IMR-90 (cell line): Measurements from ENCODE around the gene MDFIC2. TPM values are rescaled to one million over a fixed set of nuclear protein-coding genes. Genes with fewer than 3 reads are reported as not detected.

Experiments
- ATAC-seq: fragments of 200-7000 bp; cut with Tn5 transposase; 2 replicates; pipeline ENCODE4 v1.9.1; 2020; ENCODE audit warnings: low read depth, mild to moderate bottlenecking, moderate library complexity
- BruUV-seq: library from RNA; stranded (reverse); fragments of 400-500 nt; replicated peaks from 2 replicates; lab custom pipeline; 2021; lab: Mats Ljungman, UMichigan
- CTCF ChIA-PET: fragments of 300-600 bp; formaldehyde crosslinking; extraction: SDS; loops from one replicate; lab custom pipeline; 2021; ENCODE audit warnings: antibody characterized with exemption; lab: Yijun Ruan, JAX
- POLR2A ChIA-PET: fragments of 300-600 bp; sonication (Branson Sonifier 250); formaldehyde crosslinking; loops from one replicate; lab custom pipeline; 2022; ENCODE audit warnings: antibody characterized with exemption; ENCODE audit not compliant: unreplicated experiment; lab: Charles Lee
- DNase-seq: peaks from one replicate; pipeline ENCODE4 v3.0.0; 2013
- H2AFZ ChIP-seq: replicated peaks from 2 replicates; pipeline ENCODE3; 2013; ENCODE audit warnings: low read length, mild to moderate bottlenecking; ENCODE audit not compliant: poor library complexity
- H2AK5ac ChIP-seq: 2 replicates; pipeline ENCODE4 v1.6.1; 2013; ENCODE audit warnings: low read depth, low read length, inconsistent platforms
- H2AK9ac ChIP-seq: replicated peaks from 2 replicates; pipeline ENCODE3; 2013; ENCODE audit warnings: mild to moderate bottlenecking, low read depth, low read length, moderate library complexity; ENCODE audit not compliant: poor library complexity
- H2BK120ac ChIP-seq: 2 replicates; pipeline ENCODE4 v1.6.1; 2013; ENCODE audit warnings: low read depth, low read length, inconsistent platforms
- H2BK15ac ChIP-seq: 3 replicates; pipeline ENCODE4 v1.6.1; 2013; ENCODE audit warnings: low read depth, low read length, inconsistent platforms
- H2BK20ac ChIP-seq: 2 replicates; pipeline ENCODE4 v1.6.1; 2013; ENCODE audit warnings: low read depth, mild to moderate bottlenecking, inconsistent platforms, low read length, moderate library complexity
- H2BK5ac ChIP-seq: 2 replicates; pipeline ENCODE4 v1.6.1; 2013; ENCODE audit warnings: mild to moderate bottlenecking, low read depth, low read length, inconsistent platforms; ENCODE audit not compliant: poor library complexity, severe bottlenecking
- H3K14ac ChIP-seq: replicated peaks from 2 replicates; pipeline ENCODE4 v1.6.1; 2013; ENCODE audit warnings: low read depth, low read length, inconsistent platforms
- H3K18ac ChIP-seq: 2 replicates; pipeline ENCODE4 v1.6.1; 2013; ENCODE audit warnings: low read depth, low read length, control low read depth
- H3K23ac ChIP-seq: 2 replicates; pipeline ENCODE4 v1.6.1; 2013; ENCODE audit warnings: low read depth, low read length, inconsistent platforms
- H3K27ac ChIP-seq: 2 replicates; pipeline ENCODE4 v1.5.1; 2013; ENCODE audit warnings: mild to moderate bottlenecking, control low read depth, low read length; ENCODE audit not compliant: insufficient read depth
- H3K27me3 ChIP-seq: 2 replicates; pipeline ENCODE4 v1.6.1; 2013; ENCODE audit warnings: low read length; ENCODE audit not compliant: control insufficient read depth, insufficient read depth
- H3K36me3 ChIP-seq: 2 replicates; pipeline ENCODE4 v1.6.1; 2013; ENCODE audit warnings: low read length, mixed read lengths; ENCODE audit not compliant: control insufficient read depth, insufficient read depth
- H3K4ac ChIP-seq: 2 replicates; pipeline ENCODE4 v1.6.1; 2013; ENCODE audit warnings: low read depth, low read length, inconsistent platforms
- H3K4me1 ChIP-seq: 2 replicates; pipeline ENCODE4 v1.6.1; 2013; ENCODE audit warnings: low read length, mixed read lengths; ENCODE audit not compliant: control insufficient read depth, insufficient read depth
- H3K4me2 ChIP-seq: 2 replicates; pipeline ENCODE4 v1.6.1; 2013; ENCODE audit warnings: low read depth, mild to moderate bottlenecking, control low read depth, low read length, moderate library complexity
- H3K4me3 ChIP-seq: 2 replicates; pipeline ENCODE4 v1.5.1; 2013; ENCODE audit warnings: low read depth, mild to moderate bottlenecking, control low read depth, low read length, moderate library complexity; ENCODE audit not compliant: insufficient read depth
- H3K56ac ChIP-seq: 2 replicates; pipeline ENCODE4 v1.6.1; 2013; ENCODE audit warnings: low read length, inconsistent platforms; ENCODE audit not compliant: insufficient read depth; ENCODE audit errors: extremely low read depth
- H3K79me1 ChIP-seq, 2 experiments: 2 replicates each; pipeline ENCODE4 v1.6.1; 2013; ENCODE audit warnings: low read length in 2 of 2, inconsistent platforms in 1 of 2, low read depth in 1 of 2
- H3K9ac ChIP-seq: 2 replicates; pipeline ENCODE4 v1.6.1; 2013; ENCODE audit warnings: low read depth, low read length, control low read depth
- H3K9me1 ChIP-seq: 2 replicates; pipeline ENCODE4 v1.6.1; 2013; ENCODE audit warnings: low read length, inconsistent platforms; ENCODE audit not compliant: insufficient read depth
- H3K9me3 ChIP-seq: 2 replicates; pipeline ENCODE4 v1.6.1; 2013; ENCODE audit warnings: low read length; ENCODE audit not compliant: control insufficient read depth, insufficient read depth
- H4K20me1 ChIP-seq: 2 replicates; pipeline ENCODE4 v1.6.1; 2013; ENCODE audit warnings: low read length, inconsistent platforms; ENCODE audit not compliant: insufficient read depth
- H4K5ac ChIP-seq: 2 replicates; pipeline ENCODE4 v1.6.1; 2013; ENCODE audit warnings: mild to moderate bottlenecking, low read depth, low read length, control low read depth
- H4K8ac ChIP-seq, 2 experiments: 2 replicates each; pipeline ENCODE4 v1.6.1; 2013; ENCODE audit warnings: low read depth in 2 of 2, low read length in 2 of 2, control low read depth in 1 of 2, inconsistent platforms in 1 of 2
- H4K91ac ChIP-seq: 2 replicates; pipeline ENCODE4 v1.6.1; 2013; ENCODE audit warnings: low read depth, low read length, inconsistent platforms; ENCODE audit not compliant: insufficient read depth
- WGBS, 2 experiments: methylation state at CpG; one replicate each; pipeline versions ENCODE4 v1.1.5 to v1.1.7; 2013; ENCODE audit warnings: missing lambda C conversion rate in 2 of 2; ENCODE audit not compliant: insufficient read length in 1 of 2; ENCODE audit errors: extremely low coverage in 2 of 2; 5-methylcytosine and 5-hydroxymethylcytosine counted together
- dilution Hi-C: fragments of 300-500 bp; cut with HindIII; formaldehyde crosslinking; loops from one replicate; pipeline ENCODE4 v1.14.3; 2018; ENCODE audit warnings: low sequenced_read_pairs; ENCODE audit not compliant: unreplicated experiment
- in situ Hi-C: fragments of 300-500 bp; cut with MboI; formaldehyde crosslinking; loops from 3 replicates; pipeline ENCODE4 v1.14.3; 2019; ENCODE audit warnings: low sequenced_read_pairs, inconsistent platforms, mixed read lengths
- intact Hi-C: fragments of 100-400 bp; cut with micrococcal nuclease; formaldehyde crosslinking; loops from 2 replicates; pipeline ENCODE4 v1.10.0; 2022
- polyA plus RNA-seq, 3 experiments: library from polyadenylated mRNA; depleted of rRNA; stranded (reverse); fragments of >200 nt; gene quantifications; 2 replicates each; pipeline ENCODE4 v1.2.3, GENCODE V29; 2012; ENCODE audit warnings: low replicate concordance in 1 of 3
- total RNA-seq: library from RNA; depleted of rRNA; stranded (reverse); fragments of >200 nt; gene quantifications from 2 replicates; pipeline ENCODE4 v1.2.3, GENCODE V29; 2012
- TF ChIP-seq, protein P1 (sequence below): fragments of 150-350 bp; IDR thresholded peaks from 2 replicates; pipeline ENCODE4 v1.6.1; 2016; ENCODE audit warnings: low read depth, mild to moderate bottlenecking, low read length, moderate library complexity, borderline replicate concordance

The MDFIC2 gene
- total and polyA plus RNA-seq, 2 of the 4 experiments (the other 2 are of a cell fraction), result not detected

GRCh38 chr3:70180664-70181063 is 131.8 kb downstream of the MDFIC2 start:
- ATAC-seq (no peak), DNase-seq (no peak)
- intact Hi-C loops (no loop called here), dilution Hi-C loops (no loop called here), in situ Hi-C loops (no loop called here)
- H4K20me1 ChIP-seq, result no peaks in the 10 kb centered on the region
- H3K4me1 ChIP-seq, result no peaks in the 10 kb centered on the region
- no peak overlapping the region for H3K4me2 ChIP-seq
- H3K27me3 ChIP-seq, result peaks cover 4% of the 10 kb centered on the region
- POLR2A ChIA-PET, result no interaction called here
- H4K5ac ChIP-seq, result no peak overlapping the region
- H3K9ac ChIP-seq, result no peak overlapping the region
- no peak overlapping the region for H3K23ac ChIP-seq
- no peak overlapping the region for H3K14ac ChIP-seq
- H3K9me3 ChIP-seq, result no peaks in the 10 kb centered on the region
- no peak overlapping the region for H2AK5ac ChIP-seq
- no peak overlapping the region for H3K18ac ChIP-seq
- no TSS peak for BruUV-seq
- H3K27ac ChIP-seq, result no peak overlapping the region
- H3K4me3 ChIP-seq, result no peak overlapping the region
- no peaks in the 10 kb centered on the region for H3K79me1 ChIP-seq
- H3K9me1 ChIP-seq, result no peaks in the 10 kb centered on the region
- no peak overlapping the region for H3K4ac ChIP-seq
- H4K8ac ChIP-seq, result no peak overlapping the region
- H2BK20ac ChIP-seq, result no peak overlapping the region
- TF ChIP-seq, protein P1, sequence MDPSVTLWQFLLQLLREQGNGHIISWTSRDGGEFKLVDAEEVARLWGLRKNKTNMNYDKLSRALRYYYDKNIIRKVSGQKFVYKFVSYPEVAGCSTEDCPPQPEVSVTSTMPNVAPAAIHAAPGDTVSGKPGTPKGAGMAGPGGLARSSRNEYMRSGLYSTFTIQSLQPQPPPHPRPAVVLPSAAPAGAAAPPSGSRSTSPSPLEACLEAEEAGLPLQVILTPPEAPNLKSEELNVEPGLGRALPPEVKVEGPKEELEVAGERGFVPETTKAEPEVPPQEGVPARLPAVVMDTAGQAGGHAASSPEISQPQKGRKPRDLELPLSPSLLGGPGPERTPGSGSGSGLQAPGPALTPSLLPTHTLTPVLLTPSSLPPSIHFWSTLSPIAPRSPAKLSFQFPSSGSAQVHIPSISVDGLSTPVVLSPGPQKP, result no peak
- H3K36me3 ChIP-seq, result no peaks in the 10 kb centered on the region
- H2AFZ ChIP-seq, result no peak overlapping the region
- CTCF ChIA-PET, result no interaction called here
- H2AK9ac ChIP-seq, result no peak overlapping the region
- WGBS, 2 experiments, result no CpG with 5 or more reads among the region's 6 CpGs
- no peak overlapping the region for H2BK120ac ChIP-seq
- no peak overlapping the region for H3K56ac ChIP-seq
- H2BK5ac ChIP-seq, result no peak overlapping the region
- H4K91ac ChIP-seq, result no peak overlapping the region
- no peak overlapping the region for H2BK15ac ChIP-seq
